GM12872 (cell line): ENCODE measurements around the gene GPX3.

ENCODE experiments used
- CTCF ChIP-seq: IDR thresholded peaks from 3 replicates; pipeline ENCODE4 v1.5.1; 2011; ENCODE audit warnings: low read depth, mild to moderate bottlenecking, low read length, moderate library complexity; ENCODE audit not compliant: insufficient read depth

GPX3 gene

GRCh38 chr5:151015974-151016587 lies 4.3 kb upstream of the GPX3 start:
- no peak for TF ChIP-seq CTCF

GRCh38 chr5:151016700-151017099 lies 3.7 kb upstream of the GPX3 start:
- TF ChIP-seq CTCF: no peak

GRCh38 chr5:151017897-151018296 lies 2.5 kb upstream of the GPX3 start:
- TF ChIP-seq CTCF: no peak

GRCh38 chr5:151018846-151019245 lies 1.5 kb upstream of the GPX3 start:
- no peak for TF ChIP-seq CTCF

GRCh38 chr5:151019331-151019730 lies 1.1 kb upstream of the GPX3 start:
- no peak for TF ChIP-seq CTCF

- TF ChIP-seq CTCF: no peak
Measured at GRCh38 chr5:151021746-151022145, 1.4 kb downstream of the GPX3 start.

- no peak for TF ChIP-seq CTCF
Measured at GRCh38 chr5:151022511-151023018, 2.2 kb downstream of the GPX3 start.
